Mesenchymal stem cell (in vitro differentiated cells and primary cell): ENCODE results near the gene HSD11B1.

ENCODE experiments used
- DNase-seq: peaks from one replicate; pipeline ENCODE4 v3.0.0-alpha.2; 2013
- H2AFZ ChIP-seq: one replicate; pipeline ENCODE4 v1.6.1; 2013; ENCODE audit warnings: low read depth, mild to moderate bottlenecking, control low read depth, inconsistent platforms, low read length, moderate library complexity
- H2AK5ac ChIP-seq: 2 replicates; pipeline ENCODE4 v1.6.1; 2013; ENCODE audit warnings: low read length, moderate library complexity, mild to moderate bottlenecking, inconsistent platforms; ENCODE audit not compliant: severe bottlenecking
- H2BK120ac ChIP-seq: one replicate; pipeline ENCODE4 v1.6.1; 2013; ENCODE audit warnings: low read depth, mild to moderate bottlenecking, inconsistent platforms, low read length, moderate library complexity
- H2BK12ac ChIP-seq, 2 experiments: one replicate each; pipeline ENCODE4 v1.6.1; 2013; ENCODE audit warnings: inconsistent platforms in 2 of 2, low read length in 2 of 2, mild to moderate bottlenecking in 2 of 2, moderate library complexity in 2 of 2, control low read depth in 1 of 2
- H2BK15ac ChIP-seq: one replicate; pipeline ENCODE4 v1.6.1; 2013; ENCODE audit warnings: mild to moderate bottlenecking, low read depth, inconsistent platforms; ENCODE audit not compliant: poor library complexity, severe bottlenecking
- H2BK5ac ChIP-seq: 2 replicates; pipeline ENCODE4 v1.6.1; 2013; ENCODE audit warnings: low read depth, mild to moderate bottlenecking, low read length, control low read depth, inconsistent platforms; ENCODE audit not compliant: poor library complexity, severe bottlenecking
- H3K14ac ChIP-seq, 2 experiments: one replicate each; pipeline ENCODE4 v1.6.1; 2013; ENCODE audit warnings: inconsistent platforms in 2 of 2, low read length in 2 of 2, control low read depth in 1 of 2, mild to moderate bottlenecking in 1 of 2, moderate library complexity in 1 of 2
- H3K18ac ChIP-seq, 2 experiments: one replicate each; pipeline ENCODE4 v1.6.1; 2013; ENCODE audit warnings: inconsistent platforms in 2 of 2, low read length in 2 of 2, control low read depth in 1 of 2, low read depth in 1 of 2, mild to moderate bottlenecking in 1 of 2
- H3K23ac ChIP-seq, 2 experiments: one replicate each; pipeline ENCODE4 v1.6.1; 2013; ENCODE audit warnings: inconsistent platforms in 2 of 2, low read length in 2 of 2, mild to moderate bottlenecking in 2 of 2, moderate library complexity in 2 of 2, control low read depth in 1 of 2
- H3K27ac ChIP-seq: 2 replicates; pipeline ENCODE4 v1.5.1; 2013; ENCODE audit warnings: mild to moderate bottlenecking, moderate library complexity, low read length, control low read depth, inconsistent platforms; ENCODE audit not compliant: poor library complexity, severe bottlenecking
- H3K27me3 ChIP-seq, 2 experiments: 2 replicates each; pipeline versions ENCODE4 v1.6.1 to v1.7.0; 2013; ENCODE audit warnings: low read length in 2 of 2, mild to moderate bottlenecking in 2 of 2, moderate library complexity in 2 of 2, control low read depth in 1 of 2, inconsistent platforms in 1 of 2; ENCODE audit not compliant: control insufficient read depth in 1 of 2, insufficient read depth in 1 of 2
- H3K36me3 ChIP-seq, 2 experiments: 2 replicates each; pipeline versions ENCODE4 v1.6.1 to v1.7.0; 2013; ENCODE audit warnings: low read length in 2 of 2, control low read depth in 1 of 2, inconsistent platforms in 1 of 2, low read depth in 1 of 2, mild to moderate bottlenecking in 1 of 2; ENCODE audit not compliant: insufficient read depth in 2 of 2, control insufficient read depth in 1 of 2
- H3K4ac ChIP-seq, 2 experiments: one replicate each; pipeline ENCODE4 v1.6.1; 2013; ENCODE audit warnings: inconsistent platforms in 2 of 2, low read length in 2 of 2, mild to moderate bottlenecking in 2 of 2, moderate library complexity in 2 of 2, control low read depth in 1 of 2, low read depth in 1 of 2
- H3K4me1 ChIP-seq: 2 replicates; pipeline ENCODE4 v1.6.1; 2013; ENCODE audit warnings: low read depth, low read length, control low read depth; ENCODE audit not compliant: control insufficient read depth, insufficient read depth
- H3K4me2 ChIP-seq: 2 replicates; pipeline ENCODE4 v1.6.1; 2013; ENCODE audit warnings: low read length, mild to moderate bottlenecking, inconsistent platforms; ENCODE audit not compliant: poor library complexity, severe bottlenecking
- H3K4me3 ChIP-seq, 2 experiments: 2 replicates each; pipeline versions ENCODE4 v1.5.1 to v1.7.0; 2013; ENCODE audit warnings: low read length in 2 of 2, mild to moderate bottlenecking in 2 of 2, control low read depth in 1 of 2, low read depth in 1 of 2; ENCODE audit not compliant: insufficient read depth in 1 of 2
- H3K79me1 ChIP-seq: replicated peaks from 2 replicates; pipeline ENCODE4 v1.6.1; 2013; ENCODE audit warnings: mild to moderate bottlenecking, control low read depth, low read length, inconsistent platforms; ENCODE audit not compliant: poor library complexity, severe bottlenecking
- H3K9ac ChIP-seq: 2 replicates; pipeline ENCODE4 v1.7.0; 2013; ENCODE audit warnings: mild to moderate bottlenecking, low read length, moderate library complexity
- H3K9me3 ChIP-seq: 2 replicates; pipeline ENCODE4 v1.7.0; 2013; ENCODE audit warnings: mild to moderate bottlenecking, low read length; ENCODE audit not compliant: control insufficient read depth
- H4K8ac ChIP-seq: one replicate; pipeline ENCODE4 v1.6.1; 2013; ENCODE audit warnings: inconsistent platforms, mild to moderate bottlenecking, low read length, moderate library complexity
- H4K91ac ChIP-seq: one replicate; pipeline ENCODE4 v1.6.1; 2013; ENCODE audit warnings: mild to moderate bottlenecking, low read length, inconsistent platforms
- WGBS: methylation state at CpG from one replicate; pipeline ENCODE4 v1.1.7; 2013; ENCODE audit warnings: mixed read lengths; 5-methylcytosine and 5-hydroxymethylcytosine counted together

Gene HSD11B1

DNA sequence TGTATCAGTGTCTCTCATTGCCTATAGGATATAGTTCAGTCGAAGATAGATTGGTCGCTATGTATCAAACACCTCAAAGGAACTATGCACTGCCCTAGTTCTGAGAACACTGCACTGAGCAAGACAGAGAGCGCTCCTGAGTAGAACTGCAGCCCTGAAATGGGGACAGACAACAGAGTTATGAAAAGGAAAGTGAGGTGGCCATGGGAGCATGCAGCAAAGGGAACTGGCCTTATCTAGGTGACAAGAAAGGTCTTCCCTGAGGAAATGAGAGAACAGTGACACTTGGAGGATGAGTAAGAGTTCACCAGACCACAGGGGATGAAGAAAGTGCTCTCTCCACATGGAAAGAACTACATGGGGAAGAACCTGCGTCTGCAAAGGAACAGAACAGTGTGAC is 36.9 kb upstream of the HSD11B1 start:
- Histone ChIP-seq H3K18ac (no peak overlapping the region), H2BK12ac (no peak overlapping the region), H3K27ac (no peak overlapping the region), H3K4ac (no peak overlapping the region), H3K27me3 (peaks cover 0 to 7% of the 10 kb centered on the region in 2 experiments), H2BK15ac (no peak overlapping the region), H3K9me3 (no peaks in the 10 kb centered on the region), H2BK5ac (no peak overlapping the region), H3K9ac (no peak overlapping the region), H4K91ac (no peak overlapping the region), H3K4me2 (no peak overlapping the region), H3K23ac (no peak overlapping the region), H3K4me3 (no peak overlapping the region), H2AFZ (no peak overlapping the region), H4K8ac (no peak overlapping the region), H3K14ac (no peak overlapping the region), H2AK5ac (no peak overlapping the region), H3K4me1 (no peaks in the 10 kb centered on the region), H3K79me1 (no peaks in the 10 kb centered on the region), H2BK120ac (no peak overlapping the region), H3K36me3 (no peaks in the 10 kb centered on the region)
- 90% methylated on average over 4 of the region's 4 CpGs for WGBS
- DNase-seq: peak; percentile 47

GRCh38 chr1:209670441-209671082 is 34.1 kb upstream of the HSD11B1 start:
- Histone ChIP-seq H2AK5ac (no peak overlapping the region), H3K36me3 (no peaks in the 10 kb centered on the region), H2BK120ac (no peak overlapping the region), H3K9ac (no peak overlapping the region), H2AFZ (no peak overlapping the region), H3K4me3 (no peak overlapping the region), H3K9me3 (no peaks in the 10 kb centered on the region), H2BK12ac (no peak overlapping the region), H3K79me1 (no peaks in the 10 kb centered on the region), H3K23ac (no peak overlapping the region), H4K8ac (no peak overlapping the region), H3K27ac (no peak overlapping the region), H3K27me3 (peaks cover 0 to 27% of the 10 kb centered on the region in 2 experiments), H4K91ac (no peak overlapping the region), H3K14ac (no peak overlapping the region), H2BK5ac (no peak overlapping the region), H3K18ac (no peak overlapping the region), H3K4me1 (peaks cover 7% of the 10 kb centered on the region), H2BK15ac (no peak overlapping the region), H3K4ac (no peak overlapping the region), H3K4me2 (no peak overlapping the region)
- DNase-seq: no peak
- WGBS: 82% methylated on average over 1 of the region's 1 CpG

DNA sequence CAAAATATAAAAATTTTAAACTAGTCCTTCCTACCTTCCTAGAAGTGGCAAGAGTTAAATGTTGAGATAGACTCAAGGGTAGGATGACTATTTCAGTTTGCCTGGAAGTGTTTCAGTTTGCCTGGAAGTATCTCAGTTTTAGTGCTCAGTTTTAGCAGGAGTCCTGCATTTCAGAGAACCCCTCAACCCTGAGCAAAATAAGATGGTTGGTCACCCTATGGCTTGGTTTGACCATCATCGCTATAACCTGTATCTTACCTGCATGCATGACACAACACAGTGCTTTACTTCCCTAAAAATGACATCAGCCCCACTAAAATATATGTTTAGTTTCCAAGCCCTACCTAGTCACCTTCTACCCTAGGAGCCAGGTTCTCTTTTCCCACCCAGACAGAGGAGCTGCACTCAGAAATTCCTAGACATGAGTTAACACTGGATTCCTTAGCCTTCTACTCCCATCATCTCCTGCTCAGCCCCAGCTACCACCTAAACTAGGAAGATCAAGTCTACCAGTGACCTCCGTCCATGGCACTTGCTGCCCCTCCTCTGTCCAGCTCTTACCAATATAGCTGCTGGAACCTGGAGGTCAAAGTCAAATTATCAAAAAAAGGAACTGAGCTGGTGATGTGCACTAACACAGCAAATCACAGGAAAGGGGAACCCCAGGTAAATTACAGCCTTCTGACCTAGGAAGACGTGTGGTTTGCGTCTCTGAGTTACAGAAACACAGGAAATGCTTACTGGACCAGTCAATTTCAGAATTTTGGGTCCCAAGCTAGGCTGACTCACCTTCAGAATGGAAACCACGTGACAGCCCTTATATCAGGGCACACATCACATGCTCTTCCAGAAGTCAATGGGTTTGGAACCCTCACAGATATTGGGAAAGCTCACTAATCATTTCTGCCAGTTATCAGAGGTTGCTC is 31.7 kb upstream of the HSD11B1 start:
- peaks cover 0 to 9% of the 10 kb centered on the region in 2 experiments for H3K36me3 ChIP-seq
- H3K4me1 ChIP-seq: peaks cover 11% of the 10 kb centered on the region
- H3K18ac ChIP-seq: no peak overlapping the region
- no peak overlapping the region for H3K4me2 ChIP-seq
- H2AFZ ChIP-seq: no peak overlapping the region
- no peak overlapping the region for H3K14ac ChIP-seq
- H3K9ac ChIP-seq: peak overlapping the region; percentile 83
- peak overlapping the region in 1 of 2 experiments; percentile 32 for H3K4me3 ChIP-seq
- 62% methylated on average over 5 of the region's 5 CpGs for WGBS
- peak overlapping the region in 1 of 2 experiments; percentile 6 for H2BK12ac ChIP-seq
- no peak overlapping the region for H2AK5ac ChIP-seq
- no peak overlapping the region for H2BK15ac ChIP-seq
- H2BK5ac ChIP-seq: no peak overlapping the region
- no peaks in the 10 kb centered on the region for H3K9me3 ChIP-seq
- peaks cover 0 to 38% of the 10 kb centered on the region in 2 experiments for H3K27me3 ChIP-seq
- no peak overlapping the region for H4K8ac ChIP-seq
- H2BK120ac ChIP-seq: no peak overlapping the region
- no peaks in the 10 kb centered on the region for H3K79me1 ChIP-seq
- no peak overlapping the region for H3K27ac ChIP-seq
- no peak overlapping the region for H3K4ac ChIP-seq
- no peak for DNase-seq
- no peak overlapping the region for H3K23ac ChIP-seq
- no peak overlapping the region for H4K91ac ChIP-seq
